Activated CD4-positive, alpha-beta T cell treated with anti-CD3 and anti-CD28 coated beads, Interleukin-2, amount 50 U/mL, for 16 hours (primary cell): ENCODE measurements around the gene SYNJ2.

ENCODE experiments used
- DNase-seq: peaks from one replicate; pipeline ENCODE4 v3.0.0-alpha.2; 2020

SYNJ2 gene

GRCh38 chr6:158030380-158031300 lies 49.0 kb downstream of the SYNJ2 start:
- no peak for DNase-seq

GRCh38 chr6:158031381-158032353 lies 50.0 kb downstream of the SYNJ2 start:
- DNase-seq: peak; percentile 35

- DNase-seq: no peak
These were observed 50.7 kb downstream of the SYNJ2 start for GRCh38 chr6:158032354-158032733.

- no peak for DNase-seq
These were observed 51.6 kb downstream of the SYNJ2 start for GRCh38 chr6:158033077-158033750.

- no peak for DNase-seq
These were observed 52.4 kb downstream of the SYNJ2 start for GRCh38 chr6:158033751-158034702.

GRCh38 chr6:158036261-158036660 lies 54.6 kb downstream of the SYNJ2 start:
- no peak for DNase-seq

GRCh38 chr6:158037021-158037420 lies 55.4 kb downstream of the SYNJ2 start:
- no peak for DNase-seq

- DNase-seq: no peak
These were observed 56.1 kb downstream of the SYNJ2 start for GRCh38 chr6:158037771-158038170.

- no peak for DNase-seq
These were observed 56.9 kb downstream of the SYNJ2 start for GRCh38 chr6:158038291-158039177.

GRCh38 chr6:158039178-158039557 lies 57.5 kb downstream of the SYNJ2 start:
- no peak for DNase-seq

- DNase-seq: peak; percentile 74
These were observed 57.9 kb downstream of the SYNJ2 start for GRCh38 chr6:158039571-158040050.

GRCh38 chr6:158040051-158040803 lies 58.6 kb downstream of the SYNJ2 start:
- peak; percentile 81 for DNase-seq

- DNase-seq: no peak
These were observed 59.2 kb downstream of the SYNJ2 start for GRCh38 chr6:158040804-158041347.

GRCh38 chr6:158041370-158041769 lies 59.7 kb downstream of the SYNJ2 start:
- no peak for DNase-seq

- no peak for DNase-seq
These were observed 60.1 kb downstream of the SYNJ2 start for GRCh38 chr6:158041788-158042187.

GRCh38 chr6:158042245-158042798 lies 60.7 kb downstream of the SYNJ2 start:
- DNase-seq: no peak

- no peak for DNase-seq
These were observed 61.3 kb downstream of the SYNJ2 start for GRCh38 chr6:158043008-158043407.

GRCh38 chr6:158043586-158044524 lies 62.2 kb downstream of the SYNJ2 start:
- no peak for DNase-seq
